OCI-LY1 (cell line): ENCODE results near the gene ADA.

Experiments
- EZH2 ChIP-seq: fragments of 200-600 bp; sonication (generic), shearing (Covaris generic); IDR thresholded peaks from 2 replicates; pipeline ENCODE4 v1.8.0; 2017; ENCODE audit warnings: borderline replicate concordance, mixed run types, mild to moderate bottlenecking, antibody characterized with exemption, low read length, moderate library complexity, mixed read lengths
- TF ChIP-seq, protein P1 (sequence below): fragments of 200-600 bp; sonication (generic), shearing (Covaris generic); IDR thresholded peaks from 2 replicates; pipeline ENCODE4 v1.5.1; 2017; ENCODE audit warnings: mild to moderate bottlenecking, antibody characterized with exemption, low read length, moderate library complexity, mixed read lengths

DNA sequence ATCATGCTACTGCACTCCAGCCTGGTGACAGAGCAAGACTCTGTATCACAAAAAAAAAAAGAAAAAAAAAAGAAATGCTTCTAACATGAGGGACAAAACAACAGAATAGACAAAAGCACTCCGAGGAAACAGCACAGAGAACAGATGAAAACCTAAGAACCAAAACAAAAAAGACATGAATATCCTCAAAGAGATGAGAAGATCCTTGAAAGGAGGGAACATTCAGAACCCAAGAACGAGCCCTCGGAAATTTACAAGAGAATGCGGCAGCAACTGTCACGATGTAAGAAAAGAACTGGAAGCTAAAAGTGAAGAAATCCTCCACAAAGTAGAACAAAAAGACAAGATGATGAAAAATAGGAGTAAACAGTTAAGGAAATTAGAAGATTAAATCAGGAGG lies 21.2 kb downstream of the ADA start:
- TF ChIP-seq, protein P1, sequence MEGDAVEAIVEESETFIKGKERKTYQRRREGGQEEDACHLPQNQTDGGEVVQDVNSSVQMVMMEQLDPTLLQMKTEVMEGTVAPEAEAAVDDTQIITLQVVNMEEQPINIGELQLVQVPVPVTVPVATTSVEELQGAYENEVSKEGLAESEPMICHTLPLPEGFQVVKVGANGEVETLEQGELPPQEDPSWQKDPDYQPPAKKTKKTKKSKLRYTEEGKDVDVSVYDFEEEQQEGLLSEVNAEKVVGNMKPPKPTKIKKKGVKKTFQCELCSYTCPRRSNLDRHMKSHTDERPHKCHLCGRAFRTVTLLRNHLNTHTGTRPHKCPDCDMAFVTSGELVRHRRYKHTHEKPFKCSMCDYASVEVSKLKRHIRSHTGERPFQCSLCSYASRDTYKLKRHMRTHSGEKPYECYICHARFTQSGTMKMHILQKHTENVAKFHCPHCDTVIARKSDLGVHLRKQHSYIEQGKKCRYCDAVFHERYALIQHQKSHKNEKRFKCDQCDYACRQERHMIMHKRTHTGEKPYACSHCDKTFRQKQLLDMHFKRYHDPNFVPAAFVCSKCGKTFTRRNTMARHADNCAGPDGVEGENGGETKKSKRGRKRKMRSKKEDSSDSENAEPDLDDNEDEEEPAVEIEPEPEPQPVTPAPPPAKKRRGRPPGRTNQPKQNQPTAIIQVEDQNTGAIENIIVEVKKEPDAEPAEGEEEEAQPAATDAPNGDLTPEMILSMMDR: no peak
- TF ChIP-seq EZH2: no peak
